GM12875 (cell line): Measurements from ENCODE around the gene CCND3.

Experiments used
- H3K4me3 ChIP-seq: one replicate; pipeline ENCODE4 v1.5.1; 2011; ENCODE audit warnings: low read depth, low read length, control low read depth
- TF ChIP-seq, protein P1 (sequence below): IDR thresholded peaks from 2 replicates; pipeline ENCODE4 v1.5.1; 2011; ENCODE audit warnings: low read depth, mild to moderate bottlenecking, control low read depth, inconsistent platforms, low read length, moderate library complexity, borderline replicate concordance; ENCODE audit not compliant: insufficient read depth

CCND3 gene

DNA sequence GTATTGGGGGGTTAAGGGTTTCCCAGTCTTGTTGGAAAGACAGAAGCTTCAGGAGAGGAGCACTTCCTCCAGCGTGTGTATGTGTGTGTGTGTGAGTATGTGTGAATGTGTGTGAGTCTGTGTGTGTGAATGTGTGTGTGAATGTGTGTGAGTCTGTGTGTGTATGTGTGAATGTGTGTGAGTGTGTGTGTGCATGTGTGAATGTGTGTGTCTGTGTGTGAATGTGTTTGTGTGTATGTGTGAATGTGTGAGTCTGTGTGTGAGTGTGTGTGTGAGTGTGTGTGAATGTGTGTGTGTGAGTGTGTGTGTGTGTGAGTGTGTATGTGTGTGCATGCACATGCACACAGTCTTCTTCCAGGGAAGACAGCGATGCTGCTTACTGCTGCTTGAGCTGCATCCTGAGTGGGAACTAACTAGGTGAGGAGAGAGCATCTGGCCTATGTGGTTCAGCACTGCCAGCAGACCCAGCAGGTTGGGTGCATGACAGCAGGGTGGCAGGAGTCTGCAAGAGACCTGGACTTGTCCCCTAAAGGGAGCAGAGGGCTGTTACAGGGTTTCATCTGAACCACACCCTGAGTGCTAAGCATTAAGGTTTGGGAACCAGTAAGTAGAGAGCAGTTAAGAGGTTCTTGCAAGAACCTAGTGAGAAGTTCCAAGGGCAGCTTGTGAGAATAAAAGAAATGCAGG lies 22.7 kb upstream of the CCND3 start:
- no peak overlapping the region for H3K4me3 ChIP-seq
- TF ChIP-seq, protein P1, sequence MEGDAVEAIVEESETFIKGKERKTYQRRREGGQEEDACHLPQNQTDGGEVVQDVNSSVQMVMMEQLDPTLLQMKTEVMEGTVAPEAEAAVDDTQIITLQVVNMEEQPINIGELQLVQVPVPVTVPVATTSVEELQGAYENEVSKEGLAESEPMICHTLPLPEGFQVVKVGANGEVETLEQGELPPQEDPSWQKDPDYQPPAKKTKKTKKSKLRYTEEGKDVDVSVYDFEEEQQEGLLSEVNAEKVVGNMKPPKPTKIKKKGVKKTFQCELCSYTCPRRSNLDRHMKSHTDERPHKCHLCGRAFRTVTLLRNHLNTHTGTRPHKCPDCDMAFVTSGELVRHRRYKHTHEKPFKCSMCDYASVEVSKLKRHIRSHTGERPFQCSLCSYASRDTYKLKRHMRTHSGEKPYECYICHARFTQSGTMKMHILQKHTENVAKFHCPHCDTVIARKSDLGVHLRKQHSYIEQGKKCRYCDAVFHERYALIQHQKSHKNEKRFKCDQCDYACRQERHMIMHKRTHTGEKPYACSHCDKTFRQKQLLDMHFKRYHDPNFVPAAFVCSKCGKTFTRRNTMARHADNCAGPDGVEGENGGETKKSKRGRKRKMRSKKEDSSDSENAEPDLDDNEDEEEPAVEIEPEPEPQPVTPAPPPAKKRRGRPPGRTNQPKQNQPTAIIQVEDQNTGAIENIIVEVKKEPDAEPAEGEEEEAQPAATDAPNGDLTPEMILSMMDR = no peak

DNA sequence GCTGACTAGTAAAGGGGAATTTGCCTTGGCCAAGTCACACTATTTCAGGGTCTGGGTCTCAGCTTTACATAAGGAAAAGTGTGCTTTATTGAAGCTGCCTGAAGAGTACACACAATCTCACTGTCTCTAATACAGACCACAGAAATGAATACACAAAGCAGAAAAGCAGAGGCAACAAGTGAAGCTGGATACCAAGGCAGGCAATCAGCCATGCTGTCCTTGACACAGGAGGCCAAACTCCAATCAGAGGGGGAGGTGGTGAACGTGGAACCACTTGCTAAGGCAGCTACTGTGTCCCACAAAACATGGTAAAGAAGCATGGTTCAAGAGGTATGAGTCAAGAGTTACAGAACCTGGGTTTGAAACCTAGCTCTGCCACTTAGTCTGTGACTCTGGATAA lies 21.8 kb upstream of the CCND3 start:
- H3K4me3 ChIP-seq = no peak overlapping the region
- TF ChIP-seq, protein P1 = no peak

DNA sequence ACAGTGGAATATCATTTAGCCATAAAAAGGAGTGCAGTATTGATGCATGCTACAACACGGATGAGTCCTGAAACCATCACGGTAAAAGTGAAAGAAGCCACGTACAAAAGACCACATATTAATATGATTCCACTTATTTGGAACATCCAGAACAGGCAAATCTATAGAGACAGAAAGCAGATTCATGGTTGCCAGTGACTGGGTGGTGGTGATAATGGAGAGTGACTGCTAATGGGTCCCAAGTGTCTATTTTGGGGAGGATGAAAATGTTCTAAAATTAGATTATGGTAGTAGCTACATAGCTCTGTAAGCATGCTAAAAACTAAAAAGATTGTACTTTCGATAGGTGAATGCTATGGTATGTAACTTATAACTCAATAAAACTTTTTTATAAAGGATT lies 18.4 kb upstream of the CCND3 start:
- H3K4me3 ChIP-seq = no peak overlapping the region
- TF ChIP-seq, protein P1 = no peak

DNA sequence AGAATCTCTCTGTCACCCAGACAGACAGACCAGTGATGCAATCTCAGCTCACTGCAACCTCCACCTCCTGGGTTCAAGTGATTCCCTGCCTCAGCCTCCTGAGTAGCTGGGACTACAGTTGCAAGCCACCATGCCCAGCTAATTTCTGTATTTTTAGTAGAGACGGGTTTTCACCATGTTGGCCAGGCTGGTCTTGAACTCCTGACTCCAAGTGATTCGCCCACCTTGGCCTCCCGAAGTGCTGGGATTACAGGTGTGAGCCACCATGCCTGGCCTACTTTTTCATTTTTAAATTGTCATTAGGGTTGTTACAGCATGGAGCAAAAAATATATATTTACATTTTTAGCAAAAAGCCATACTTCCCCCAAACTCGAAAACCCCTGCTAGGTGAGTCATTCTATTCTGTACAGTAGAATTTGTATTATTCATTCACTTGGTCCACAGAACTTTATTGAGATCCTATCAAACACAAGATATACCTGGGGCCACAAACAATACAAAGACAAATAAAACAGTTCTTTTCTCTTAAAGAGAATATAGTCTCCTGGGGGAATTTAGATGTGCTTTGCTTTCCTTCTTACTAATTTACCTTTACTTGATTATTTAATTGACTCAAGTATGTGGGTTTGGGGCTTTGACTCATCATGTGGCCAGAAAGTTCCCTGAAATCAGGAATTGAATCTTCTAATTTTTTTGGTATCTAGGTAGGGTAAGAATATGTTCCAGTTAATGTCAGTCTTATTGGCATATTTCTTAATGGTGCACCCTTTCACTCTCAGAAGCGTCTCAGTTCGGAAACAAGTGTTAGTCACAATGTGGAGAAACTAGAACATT lies 16.6 kb upstream of the CCND3 start:
- TF ChIP-seq, protein P1 = no peak
- no peak overlapping the region for H3K4me3 ChIP-seq

DNA sequence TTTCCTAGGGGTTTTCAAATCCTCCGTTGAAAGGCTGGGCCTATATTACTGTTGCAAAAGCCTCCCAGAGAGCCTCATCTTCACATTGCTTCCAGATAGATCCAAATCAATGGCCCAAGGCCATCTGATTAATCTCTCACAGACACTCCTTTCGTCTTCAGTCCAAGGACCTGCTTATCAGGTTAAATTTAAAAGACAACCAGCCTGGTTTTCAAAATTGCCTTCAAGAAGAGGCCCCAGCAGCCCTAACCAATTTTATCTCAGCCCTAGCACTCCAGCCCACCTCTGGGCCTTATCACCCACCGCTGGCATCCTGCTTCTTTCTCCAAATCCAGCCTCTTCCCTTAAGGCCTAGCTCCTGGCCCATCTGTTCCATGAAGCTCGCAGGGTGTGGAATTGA lies 15.5 kb upstream of the CCND3 start:
- TF ChIP-seq, protein P1 = no peak
- H3K4me3 ChIP-seq = no peak overlapping the region

DNA sequence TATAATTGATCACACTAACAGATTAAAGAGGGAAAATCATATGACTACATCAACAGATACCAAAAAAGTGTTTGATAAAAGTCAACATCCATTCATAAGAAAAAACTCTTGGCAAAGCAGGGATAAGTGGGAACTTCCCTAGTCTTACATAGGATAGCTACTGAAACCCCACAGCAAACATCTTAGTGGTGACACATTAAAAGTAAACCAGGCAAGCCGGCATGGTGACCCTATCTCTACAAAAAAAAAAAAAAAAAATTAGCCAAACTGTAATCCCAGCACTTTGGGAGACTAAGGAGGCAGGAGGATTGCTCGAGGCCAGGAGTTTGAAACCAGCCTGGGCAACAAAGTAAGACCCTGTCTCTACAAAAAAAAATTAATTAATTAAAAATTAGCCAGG lies 13.8 kb upstream of the CCND3 start:
- TF ChIP-seq, protein P1 = no peak
- no peak overlapping the region for H3K4me3 ChIP-seq

DNA sequence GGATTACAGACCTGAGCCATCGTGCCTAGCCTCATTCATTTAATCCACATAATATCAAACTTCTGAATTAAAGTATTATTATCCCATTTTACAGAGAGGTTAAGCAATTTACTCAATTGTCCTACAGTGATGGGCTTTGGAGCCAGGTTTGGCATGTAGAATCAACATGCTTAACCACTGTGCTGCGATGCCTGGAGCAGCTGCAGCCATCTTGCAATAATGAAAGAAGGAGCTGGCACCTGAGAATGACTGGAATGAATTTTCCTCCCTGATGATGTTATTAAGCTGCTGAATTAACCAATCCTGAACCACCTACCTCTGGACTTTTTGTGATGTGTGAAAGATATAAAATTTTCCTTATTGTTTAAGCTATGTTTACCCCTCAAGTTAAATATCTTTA lies 13.1 kb upstream of the CCND3 start:
- no peak overlapping the region for H3K4me3 ChIP-seq
- TF ChIP-seq, protein P1 = no peak
